GM12878 (cell line): ENCODE data around the gene SNX11. TPM values are rescaled to one million over a fixed set of nuclear protein-coding genes. Genes with fewer than 3 reads are reported as not detected.

ENCODE experiments used
- HSF1 ChIP-seq: fragments of 150-350 bp; IDR thresholded peaks from 2 replicates; pipeline ENCODE4 v1.6.1; 2014; ENCODE audit warnings: mild to moderate bottlenecking, low read depth, low read length
- POLR2AphosphoS5 ChIP-seq: IDR thresholded peaks from 2 replicates; pipeline ENCODE4 v1.6.1; 2011; ENCODE audit warnings: mild to moderate bottlenecking, low read length, inconsistent platforms
- SMAD1 ChIP-seq: fragments of 450-650 bp; IDR thresholded peaks from 2 replicates; pipeline ENCODE4 v1.6.1; 2018; ENCODE audit warnings: mild to moderate bottlenecking, low read depth; ENCODE audit not compliant: partially characterized antibody
- SMC3 ChIP-seq: IDR thresholded peaks from 2 replicates; pipeline ENCODE4 v1.6.1; 2011; ENCODE audit warnings: low read length, improper control_type of control experiment, borderline replicate concordance
- SREBF1 ChIP-seq: IDR thresholded peaks from 2 replicates; pipeline ENCODE4 v1.6.1; 2012; ENCODE audit warnings: mild to moderate bottlenecking, low read length
- ZSCAN29 ChIP-seq: fragments of 450-650 bp; IDR thresholded peaks from 2 replicates; pipeline ENCODE4 v1.6.1; 2017; ENCODE audit warnings: mild to moderate bottlenecking, moderate library complexity
- polyA plus RNA-seq, 11 experiments: library from polyadenylated mRNA; depleted of rRNA in 4 of 11; unstranded in 6 of 11; stranded (reverse) in 5 of 11; fragments of >200 nt; fragmentation: Nextera tagmentation in 4 of 11; fragmentation: Illumina TruSeq in 1 of 11; extraction: Ambion mirVana in 4 of 11; extraction: Trizol in 1 of 11; gene quantifications; 1 replicate in 1 of 11; 2 replicates in 10 of 11; pipeline versions ENCODE4 v1.2.1 to v1.2.3, GENCODE V29; 2011 to 2016; ENCODE audit warnings: inconsistent platforms in 2 of 11, missing spikeins in 2 of 11, low read depth in 1 of 11
- total RNA-seq, 4 experiments: library from RNA; depleted of rRNA in 3 of 4; stranded (reverse); fragments of >200 nt in 3 of 4; fragmentation: Illumina TruSeq in 1 of 4; extraction: Trizol in 1 of 4; gene quantifications; 2 replicates each; pipeline versions ENCODE4 v1.2.1 to v1.2.3, GENCODE V29; 2013 to 2021
- TF ChIP-seq, protein P1 (sequence below): IDR thresholded peaks from 2 replicates; pipeline ENCODE4 v1.6.1; 2012; ENCODE audit warnings: improper control_type of control experiment, low read depth, low read length; ENCODE audit not compliant: insufficient replicate concordance

SNX11 gene
- total and polyA plus RNA-seq, 10 of the 15 experiments (the other 5 are each of a cell fraction or from before 2014, with no cell fraction given), result 34.2 to 127 (median 61.8) TPM

GRCh38 chr17:48123776-48124388, 16.3 kb downstream of the SNX11 start (continued):
- TF ChIP-seq SMAD1 (no peak), ZSCAN29 (no peak), SMC3 (no peak), HSF1 (no peak), POLR2AphosphoS5 (0 out of 2 replicates have a peak, but pooled peaks have one; percentile 20), SREBF1 (no peak)
- TF ChIP-seq, protein P1, sequence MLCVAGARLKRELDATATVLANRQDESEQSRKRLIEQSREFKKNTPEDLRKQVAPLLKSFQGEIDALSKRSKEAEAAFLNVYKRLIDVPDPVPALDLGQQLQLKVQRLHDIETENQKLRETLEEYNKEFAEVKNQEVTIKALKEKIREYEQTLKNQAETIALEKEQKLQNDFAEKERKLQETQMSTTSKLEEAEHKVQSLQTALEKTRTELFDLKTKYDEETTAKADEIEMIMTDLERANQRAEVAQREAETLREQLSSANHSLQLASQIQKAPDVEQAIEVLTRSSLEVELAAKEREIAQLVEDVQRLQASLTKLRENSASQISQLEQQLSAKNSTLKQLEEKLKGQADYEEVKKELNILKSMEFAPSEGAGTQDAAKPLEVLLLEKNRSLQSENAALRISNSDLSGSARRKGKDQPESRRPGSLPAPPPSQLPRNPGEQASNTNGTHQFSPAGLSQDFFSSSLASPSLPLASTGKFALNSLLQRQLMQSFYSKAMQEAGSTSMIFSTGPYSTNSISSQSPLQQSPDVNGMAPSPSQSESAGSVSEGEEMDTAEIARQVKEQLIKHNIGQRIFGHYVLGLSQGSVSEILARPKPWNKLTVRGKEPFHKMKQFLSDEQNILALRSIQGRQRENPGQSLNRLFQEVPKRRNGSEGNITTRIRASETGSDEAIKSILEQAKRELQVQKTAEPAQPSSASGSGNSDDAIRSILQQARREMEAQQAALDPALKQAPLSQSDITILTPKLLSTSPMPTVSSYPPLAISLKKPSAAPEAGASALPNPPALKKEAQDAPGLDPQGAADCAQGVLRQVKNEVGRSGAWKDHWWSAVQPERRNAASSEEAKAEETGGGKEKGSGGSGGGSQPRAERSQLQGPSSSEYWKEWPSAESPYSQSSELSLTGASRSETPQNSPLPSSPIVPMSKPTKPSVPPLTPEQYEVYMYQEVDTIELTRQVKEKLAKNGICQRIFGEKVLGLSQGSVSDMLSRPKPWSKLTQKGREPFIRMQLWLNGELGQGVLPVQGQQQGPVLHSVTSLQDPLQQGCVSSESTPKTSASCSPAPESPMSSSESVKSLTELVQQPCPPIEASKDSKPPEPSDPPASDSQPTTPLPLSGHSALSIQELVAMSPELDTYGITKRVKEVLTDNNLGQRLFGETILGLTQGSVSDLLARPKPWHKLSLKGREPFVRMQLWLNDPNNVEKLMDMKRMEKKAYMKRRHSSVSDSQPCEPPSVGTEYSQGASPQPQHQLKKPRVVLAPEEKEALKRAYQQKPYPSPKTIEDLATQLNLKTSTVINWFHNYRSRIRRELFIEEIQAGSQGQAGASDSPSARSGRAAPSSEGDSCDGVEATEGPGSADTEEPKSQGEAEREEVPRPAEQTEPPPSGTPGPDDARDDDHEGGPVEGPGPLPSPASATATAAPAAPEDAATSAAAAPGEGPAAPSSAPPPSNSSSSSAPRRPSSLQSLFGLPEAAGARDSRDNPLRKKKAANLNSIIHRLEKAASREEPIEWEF, result no peak
